Caco-2 (cell line): ENCODE measurements around the gene DEPDC1B. TPM values are rescaled to one million over a fixed set of nuclear protein-coding genes. Genes with fewer than 3 reads are reported as not detected.

ENCODE experiments used
- BruUV-seq: library from RNA; stranded (reverse); fragments of 400-500 nt; replicated peaks from 2 replicates; lab custom pipeline; 2021; lab: Mats Ljungman, UMichigan
- CTCF ChIA-PET: fragments of 300-600 bp; sonication (Branson Sonifier 250); formaldehyde crosslinking; loops from one replicate; lab custom pipeline; 2022; ENCODE audit warnings: antibody characterized with exemption; lab: Charles Lee
- POLR2A ChIA-PET: fragments of 300-600 bp; sonication (Branson Sonifier 250); formaldehyde crosslinking; loops from one replicate; lab custom pipeline; 2022; ENCODE audit warnings: antibody characterized with exemption; lab: Charles Lee
- DNase-seq, 2 experiments: peaks; one replicate each; pipeline versions ENCODE4 v3.0.0 to v3.0.0-alpha.2; 2020 to 2022
- H3K27me3 ChIP-seq: replicated peaks from 2 replicates; pipeline ENCODE4 v1.6.0; 2011; ENCODE audit warnings: low read length; ENCODE audit not compliant: control insufficient read depth, insufficient read depth
- H3K36me3 ChIP-seq: 2 replicates; pipeline ENCODE4 v1.5.1; 2011; ENCODE audit warnings: low read length; ENCODE audit not compliant: control insufficient read depth, insufficient read depth
- H3K4me1 ChIP-seq: fragments of 250-450 bp; sonication (Bioruptor Pico); 2 replicates; pipeline ENCODE4 v1.5.1; 2020; ENCODE audit warnings: mild to moderate bottlenecking
- H3K4me3 ChIP-seq: 2 replicates; pipeline ENCODE4 v1.5.1; 2011; ENCODE audit warnings: low read depth, mild to moderate bottlenecking, control low read depth, low read length
- H3K9me3 ChIP-seq: fragments of 250-450 bp; sonication (Bioruptor Pico); 2 replicates; pipeline ENCODE4 v1.5.1; 2020; ENCODE audit warnings: mild to moderate bottlenecking, moderate library complexity
- H3K27ac Mint-ChIP-seq: one replicate; pipeline ENCODE4 v1.8.0; 2022; ENCODE audit warnings: mixed read lengths; ENCODE audit not compliant: unreplicated experiment
- H3K27me3 Mint-ChIP-seq: one replicate; pipeline ENCODE4 v1.8.0; 2022; ENCODE audit warnings: mixed read lengths; ENCODE audit not compliant: insufficient read depth, unreplicated experiment
- H3K36me3 Mint-ChIP-seq: one replicate; pipeline ENCODE4 v1.8.0; 2022; ENCODE audit warnings: mild to moderate bottlenecking, mixed read lengths; ENCODE audit not compliant: insufficient read depth, unreplicated experiment
- H3K4me1 Mint-ChIP-seq: one replicate; pipeline ENCODE4 v1.8.0; 2022; ENCODE audit warnings: low read depth, mixed read lengths; ENCODE audit not compliant: unreplicated experiment
- H3K4me3 Mint-ChIP-seq: one replicate; pipeline ENCODE4 v1.8.0; 2022; ENCODE audit warnings: mild to moderate bottlenecking, moderate library complexity, mixed read lengths; ENCODE audit not compliant: unreplicated experiment
- H3K9me3 Mint-ChIP-seq: one replicate; pipeline ENCODE4 v1.8.0; 2022; ENCODE audit warnings: mixed read lengths; ENCODE audit not compliant: unreplicated experiment
- CTCF ChIP-seq, 2 experiments: fragments of 200-600 bp in 1 of 2; IDR thresholded peaks; 1 replicate in 1 of 2; 2 replicates in 1 of 2; pipeline versions ENCODE4 v1.5.1 to v1.8.0; 2011 to 2022; ENCODE audit warnings: antibody characterized with exemption in 1 of 2, control low read depth in 1 of 2, inconsistent platforms in 1 of 2, low read depth in 1 of 2, low read length in 1 of 2, mild to moderate bottlenecking in 1 of 2, moderate library complexity in 1 of 2; ENCODE audit not compliant: insufficient read depth in 1 of 2, severe bottlenecking in 1 of 2, unreplicated experiment in 1 of 2
- intact Hi-C: fragments of 100-400 bp; cut with micrococcal nuclease; formaldehyde crosslinking; loops from one replicate; pipeline ENCODE4 v1.10.0; 2022; ENCODE audit not compliant: unreplicated experiment
- total RNA-seq: library from RNA; stranded (reverse); gene quantifications from 2 replicates; pipeline ENCODE4 v1.2.3, GENCODE V29; 2022

The DEPDC1B gene
- total RNA-seq, 1 experiment from 2014 or later, result 44.9 TPM

DNA sequence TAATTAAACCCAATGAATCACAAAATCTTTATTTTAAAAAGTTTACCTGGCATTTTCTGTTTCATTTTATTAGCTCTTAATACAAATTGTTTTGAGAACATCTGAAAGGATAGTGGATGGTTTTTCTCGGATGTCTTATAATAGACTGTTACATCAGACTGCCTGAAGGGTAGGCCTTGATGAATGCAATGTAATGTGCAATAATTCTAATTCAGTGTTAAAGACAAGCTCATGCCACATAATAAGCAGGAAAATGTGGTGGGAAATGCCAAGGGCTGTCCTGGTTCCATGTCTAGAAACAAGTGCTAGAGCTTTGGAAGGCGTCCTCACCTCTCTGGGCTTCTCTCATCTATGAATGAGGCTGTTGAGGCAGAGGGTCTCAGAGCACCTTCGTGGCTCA is 148.1 kb downstream of the DEPDC1B start:
- no peak for TF ChIP-seq CTCF (IDR thresholded peaks at IDR 0.05; ENCODE audit: insufficient read depth in 1 of 2, low read depth in 1 of 2, low read length in 1 of 2, severe bottlenecking in 1 of 2, unreplicated experiment in 1 of 2)
- H3K4me3 ChIP-seq, result no peak overlapping the region
- H3K27me3 Mint-ChIP-seq, result no peaks in the 10 kb centered on the region
- no peaks in the 10 kb centered on the region; the same call in 1 of the 2 replicates for H3K9me3 ChIP-seq
- H3K4me1 ChIP-seq, result no peaks in the 10 kb centered on the region
- no peak overlapping the region for H3K4me3 Mint-ChIP-seq
- no TSS peak for BruUV-seq
- no peaks in the 10 kb centered on the region for H3K36me3 Mint-ChIP-seq
- H3K4me1 Mint-ChIP-seq, result no peaks in the 10 kb centered on the region
- H3K36me3 ChIP-seq, result no peaks in the 10 kb centered on the region
- no peak overlapping the region for H3K27ac Mint-ChIP-seq
- ChIA-PET CTCF (no interaction called here), POLR2A (no interaction called here)
- peaks cover 10% of the 10 kb centered on the region for H3K9me3 Mint-ChIP-seq
- no peak for DNase-seq
- H3K27me3 ChIP-seq, result no peaks in the 10 kb centered on the region
- intact Hi-C loops, result no loop called here

DNA sequence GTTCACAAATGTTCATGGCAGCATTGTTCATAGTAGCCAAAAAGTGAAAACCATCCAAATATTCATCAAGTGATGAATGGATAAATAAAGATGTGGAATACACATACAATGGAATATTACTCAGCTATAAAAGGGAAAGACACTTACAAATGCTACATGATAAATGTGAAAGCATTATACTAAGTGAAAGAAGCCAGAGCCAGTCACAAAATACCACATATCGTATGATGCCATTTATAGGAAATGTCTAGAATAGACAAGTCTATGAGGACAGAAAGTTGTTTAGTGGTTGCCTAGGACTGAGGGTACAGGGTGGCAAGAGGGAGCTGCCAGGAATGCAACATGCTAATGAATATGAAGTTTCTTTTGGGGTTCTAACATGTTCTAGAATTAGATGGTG is 148.7 kb downstream of the DEPDC1B start:
- no peak for DNase-seq
- ChIA-PET CTCF (no interaction called here), POLR2A (no interaction called here)
- H3K4me1 ChIP-seq, result no peaks in the 10 kb centered on the region
- H3K9me3 ChIP-seq, result no peaks in the 10 kb centered on the region; the same call in 1 of the 2 replicates
- H3K9me3 Mint-ChIP-seq, result peaks cover 10% of the 10 kb centered on the region
- H3K4me1 Mint-ChIP-seq, result no peaks in the 10 kb centered on the region
- TF ChIP-seq CTCF (IDR thresholded peaks at IDR 0.05; ENCODE audit: insufficient read depth in 1 of 2, low read depth in 1 of 2, low read length in 1 of 2, severe bottlenecking in 1 of 2, unreplicated experiment in 1 of 2), result no peak
- no TSS peak for BruUV-seq
- H3K27me3 ChIP-seq, result no peaks in the 10 kb centered on the region
- H3K27me3 Mint-ChIP-seq, result no peaks in the 10 kb centered on the region
- H3K36me3 ChIP-seq, result no peaks in the 10 kb centered on the region
- no peak overlapping the region for H3K27ac Mint-ChIP-seq
- no peak overlapping the region for H3K4me3 Mint-ChIP-seq
- H3K36me3 Mint-ChIP-seq, result no peaks in the 10 kb centered on the region
- intact Hi-C loops, result no loop called here
- no peak overlapping the region for H3K4me3 ChIP-seq

GRCh38 chr5:60550311-60550710 is 149.7 kb downstream of the DEPDC1B start:
- Histone ChIP-seq H3K4me1 (no peaks in the 10 kb centered on the region), H3K4me3 (no peak overlapping the region), H3K9me3 (no peaks in the 10 kb centered on the region; the same call in 1 of the 2 replicates), H3K36me3 (no peaks in the 10 kb centered on the region), H3K27me3 (no peaks in the 10 kb centered on the region)
- ChIA-PET POLR2A (no interaction called here), CTCF (no interaction called here)
- Mint-ChIP-seq H3K27ac (no peak overlapping the region), H3K27me3 (no peaks in the 10 kb centered on the region), H3K4me1 (no peaks in the 10 kb centered on the region), H3K9me3 (peaks cover 7% of the 10 kb centered on the region), H3K36me3 (no peaks in the 10 kb centered on the region), H3K4me3 (no peak overlapping the region)
- BruUV-seq, result no TSS peak
- no peak for TF ChIP-seq CTCF (IDR thresholded peaks at IDR 0.05; ENCODE audit: insufficient read depth in 1 of 2, low read depth in 1 of 2, low read length in 1 of 2, severe bottlenecking in 1 of 2, unreplicated experiment in 1 of 2)
- intact Hi-C loops, result no loop called here
- no peak for DNase-seq
